ENCODE data around the gene CISD1. TPM values are rescaled to one million over a fixed set of nuclear protein-coding genes. Genes with fewer than 3 reads are reported as not detected.

CISD1 gene
- total and polyA plus RNA-seq, 2 donors (not counting 3 experiments of a cell fraction or from before 2014, with no cell fraction given), result 25.5 to 53.0 TPM

DNA sequence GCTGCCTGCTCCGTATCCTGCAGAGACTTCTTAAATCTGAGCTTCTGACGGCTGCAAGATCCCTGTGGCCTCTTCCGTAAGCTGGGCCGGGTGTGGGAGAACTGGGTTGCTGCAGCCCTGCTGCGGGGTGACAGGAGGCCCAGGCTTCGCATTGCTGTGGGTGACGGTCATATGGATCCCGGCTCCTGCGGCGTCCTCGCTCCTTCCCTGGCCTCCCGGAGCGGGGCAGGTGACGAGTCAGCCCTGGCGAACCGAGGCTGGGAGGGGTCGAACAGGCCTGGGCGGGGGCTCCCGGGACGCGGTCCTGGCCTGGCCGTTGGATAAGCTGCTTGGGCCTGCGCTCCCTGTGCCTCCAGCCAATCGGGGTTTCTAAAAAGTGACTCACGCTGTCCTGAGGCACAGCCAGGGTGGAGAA lies 58.0 kb downstream of the CISD1 start:
- Histone ChIP-seq H3K27ac (ENCODE audit: insufficient read depth, low read depth, low read length) (no peak overlapping the region), H3K36me3 (ENCODE audit: control insufficient read depth in 2 of 2, extremely low read depth in 1 of 2, insufficient read depth in 2 of 2, low read length in 2 of 2) (no peaks in the 10 kb centered on the region), H3K9me1 (replicated peaks; ENCODE audit: control insufficient read depth, extremely low read depth, insufficient read depth, low read length) (no peaks in the 10 kb centered on the region), H3K4me2 (ENCODE audit: insufficient read depth, low read length) (no peak overlapping the region), H3K9ac (replicated peaks; ENCODE audit: extremely low read depth, insufficient read depth, low read length) (no peak overlapping the region), H2AFZ (ENCODE audit: low read depth, low read length) (peak overlapping the region; percentile 78), H3K27me3 (ENCODE audit: control insufficient read depth in 2 of 2, insufficient read depth in 2 of 2, low read length in 2 of 2) (peaks cover 11 to 30% of the 10 kb centered on the region in 2 experiments), H4K20me1 (replicated peaks; ENCODE audit: control insufficient read depth, extremely low read depth, insufficient read depth, low read length) (no peaks in the 10 kb centered on the region), H3K4me1 (ENCODE audit: control insufficient read depth, extremely low read depth, insufficient read depth, low read length) (no peaks in the 10 kb centered on the region), H3K9me3 (replicated peaks; ENCODE audit: control insufficient read depth, insufficient read depth, low read length) (no peaks in the 10 kb centered on the region), H3K79me2 (ENCODE audit: control insufficient read depth, insufficient read depth, low read length) (no peaks in the 10 kb centered on the region), H3K4me3 (replicated peaks in 1 of 3; ENCODE audit: insufficient read depth in 1 of 3, low read depth in 1 of 3, low read length in 3 of 3) (peak overlapping the region in 1 of 3 experiments; percentile 14)
- TF ChIP-seq POLR2AphosphoS5 (IDR thresholded peaks at IDR 0.05; ENCODE audit: insufficient read depth, low read depth, low read length) (no peak), JUN (IDR thresholded peaks at IDR 0.05; ENCODE audit: borderline replicate concordance, insufficient read depth, insufficient read length, low read depth) (no peak), MYC (IDR thresholded peaks at IDR 0.05; ENCODE audit: low read depth, low read length) (no peak), POLR2A (IDR thresholded peaks at IDR 0.05; ENCODE audit: low read depth, low read length) (no peak), FOS (IDR thresholded peaks at IDR 0.05; ENCODE audit: borderline replicate concordance, insufficient read depth, low read length) (no peak), EZH2 (IDR thresholded peaks at IDR 0.05; ENCODE audit: borderline replicate concordance, low read depth, low read length, severe bottlenecking) (no peak), GATA2 (IDR thresholded peaks at IDR 0.05; ENCODE audit: insufficient read depth, insufficient read length, low read depth, low read length) (no peak)
- TF ChIP-seq, protein P1, sequence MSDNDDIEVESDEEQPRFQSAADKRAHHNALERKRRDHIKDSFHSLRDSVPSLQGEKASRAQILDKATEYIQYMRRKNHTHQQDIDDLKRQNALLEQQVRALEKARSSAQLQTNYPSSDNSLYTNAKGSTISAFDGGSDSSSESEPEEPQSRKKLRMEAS (IDR thresholded peaks at IDR 0.05; ENCODE audit: insufficient read depth, insufficient read length), result no peak
- TF ChIP-seq, protein P2, sequence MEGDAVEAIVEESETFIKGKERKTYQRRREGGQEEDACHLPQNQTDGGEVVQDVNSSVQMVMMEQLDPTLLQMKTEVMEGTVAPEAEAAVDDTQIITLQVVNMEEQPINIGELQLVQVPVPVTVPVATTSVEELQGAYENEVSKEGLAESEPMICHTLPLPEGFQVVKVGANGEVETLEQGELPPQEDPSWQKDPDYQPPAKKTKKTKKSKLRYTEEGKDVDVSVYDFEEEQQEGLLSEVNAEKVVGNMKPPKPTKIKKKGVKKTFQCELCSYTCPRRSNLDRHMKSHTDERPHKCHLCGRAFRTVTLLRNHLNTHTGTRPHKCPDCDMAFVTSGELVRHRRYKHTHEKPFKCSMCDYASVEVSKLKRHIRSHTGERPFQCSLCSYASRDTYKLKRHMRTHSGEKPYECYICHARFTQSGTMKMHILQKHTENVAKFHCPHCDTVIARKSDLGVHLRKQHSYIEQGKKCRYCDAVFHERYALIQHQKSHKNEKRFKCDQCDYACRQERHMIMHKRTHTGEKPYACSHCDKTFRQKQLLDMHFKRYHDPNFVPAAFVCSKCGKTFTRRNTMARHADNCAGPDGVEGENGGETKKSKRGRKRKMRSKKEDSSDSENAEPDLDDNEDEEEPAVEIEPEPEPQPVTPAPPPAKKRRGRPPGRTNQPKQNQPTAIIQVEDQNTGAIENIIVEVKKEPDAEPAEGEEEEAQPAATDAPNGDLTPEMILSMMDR (IDR thresholded peaks at IDR 0.05; ENCODE audit: extremely low read depth in 1 of 2, insufficient read depth in 1 of 2, low read depth in 1 of 2, low read length in 2 of 2), result no peak
- BruUV-seq (replicated peaks), result no TSS peak
- DNase-seq (ENCODE audit: low read depth, low spot score) (peak; percentile 4), FAIRE-seq (no peak)
- CTCF ChIA-PET, result interaction anchor here (1.6 kb wide), 1 partner anchor 23 kb away, joined by 3 read pairs; no protein-coding TSS in a partner anchor
- POLR2A ChIA-PET, result no interaction called here
- intact Hi-C loops (cut with micrococcal nuclease) (no loop called here), dilution Hi-C loops (cut with MboI; ENCODE audit: extremely low pct_ligation_motif_present, low sequenced_read_pairs) (no loop called here)
